Measurements from ENCODE around the gene HBG2. TPM values are rescaled to one million over a fixed set of nuclear protein-coding genes. Genes with fewer than 3 reads are reported as not detected.

Gene HBG2
- total and polyA plus RNA-seq, 9 of the 15 experiments (the other 6 are each of a cell fraction or from before 2014, with no cell fraction given), result 1,626 to 58,619 (median 10,515) TPM

DNA sequence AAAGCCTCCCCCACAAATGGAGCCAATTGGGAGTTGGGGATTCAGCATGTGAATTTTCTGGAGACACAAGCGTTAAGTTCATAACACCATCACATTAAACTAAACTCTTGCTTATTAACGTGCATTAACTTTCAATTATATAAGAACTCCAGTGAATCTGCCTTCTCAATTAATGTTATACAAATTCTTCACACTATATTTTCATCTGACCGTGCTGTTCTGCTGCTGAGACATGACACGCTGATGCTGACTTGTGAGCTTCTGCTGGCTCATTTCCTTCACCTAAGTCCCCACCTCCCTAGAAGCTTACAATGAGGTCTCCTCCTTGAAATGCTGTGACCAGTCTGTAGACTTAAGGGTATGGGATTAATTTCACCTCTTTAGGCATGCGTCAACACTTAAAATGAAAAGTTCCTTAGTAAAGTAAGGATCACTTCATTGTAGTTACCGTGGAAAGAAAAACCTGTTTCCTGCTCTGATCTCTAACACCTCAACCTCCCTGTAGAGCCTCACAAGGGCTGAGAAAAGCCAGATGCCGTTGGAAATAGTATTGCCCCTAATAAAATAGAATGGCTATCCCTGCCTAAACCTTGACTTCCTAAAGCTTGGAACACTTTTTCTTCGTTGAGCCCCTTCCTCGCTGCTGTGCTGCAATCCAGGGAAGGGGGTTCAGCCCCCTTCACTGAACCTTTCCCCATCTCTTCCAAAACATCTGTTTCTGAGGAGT is 2.2 kb downstream of the HBG2 start:
- Histone ChIP-seq H3K4me3 (peak overlapping the region; percentile 58), H3K36me3 (ENCODE audit: control insufficient read depth, insufficient read depth, low read length) (peaks cover 27% of the 10 kb centered on the region), H3K9me3 (replicated peaks; ENCODE audit: control insufficient read depth, insufficient read depth, low read depth, low read length) (no peaks in the 10 kb centered on the region), H3K4me1 (replicated peaks in 1 of 2; ENCODE audit: control insufficient read depth in 2 of 2, insufficient read depth in 2 of 2, low read length in 2 of 2) (peaks cover 11 to 20% of the 10 kb centered on the region in 2 experiments), H3K4me2 (ENCODE audit: insufficient read depth, low read length) (peak overlapping the region; percentile 94), H3K27me3 (ENCODE audit: control insufficient read depth in 2 of 2, insufficient read depth in 2 of 2, low read length in 2 of 2) (no peaks in the 10 kb centered on the region), H3K27ac (ENCODE audit: extremely low read depth, low read depth, low read length) (peak overlapping the region; percentile 73), H4K20me1 (replicated peaks; ENCODE audit: control insufficient read depth, insufficient read depth, low read length) (peaks cover 4% of the 10 kb centered on the region; the same call in 1 of the 2 replicates), H2AFZ (ENCODE audit: low read depth, low read length) (no peak overlapping the region; the same call in 1 of the 2 replicates), H3K9ac (ENCODE audit: insufficient read depth in 1 of 2, low read depth in 2 of 2, low read length in 2 of 2) (peak overlapping the region; percentile 70 to 86), H3K79me2 (ENCODE audit: control insufficient read depth, insufficient read depth, low read length) (peaks cover 79% of the 10 kb centered on the region), H3K9me1 (ENCODE audit: control insufficient read depth, insufficient read depth, low read length) (no peaks in the 10 kb centered on the region)
- no TSS peak for BruUV-seq (replicated peaks)
- ATAC-seq (0 out of 3 replicates have a peak, but pooled peaks have one; percentile 4), FAIRE-seq (no peak), DNase-seq (ENCODE audit: extremely low read depth in 1 of 4, low spot score in 3 of 4) (peak in 3 of 4 experiments; percentile 46 to 72 (median 59))
- POLR2A ChIA-PET, result interaction anchor here (0.6 to 6.9 kb wide), 7 partner anchors 10 to 1569 kb away, joined by 3 to 30 read pairs (median 6); partner anchors contain the start of gene HBE1
- WGBS (ENCODE audit: insufficient coverage, low coverage, missing lambda C conversion rate), result 4% methylated on average over 9 of the region's 9 CpGs
- CTCF ChIA-PET (ENCODE audit: low intra/inter-chr PET ratio), result no interaction called here
- in situ Hi-C loops (cut with MboI), result no loop called here
- intact Hi-C loops (cut with micrococcal nuclease), result loop anchor here (2.0 kb wide), 1 partner anchor 36 kb away; no protein-coding TSS in a partner anchor
- TF ChIP-seq SUPT5H (IDR thresholded peaks at IDR 0.05), result peak; percentile 32; the same call in 1 of the 2 replicates
- 0 out of 4 replicates have a peak, but pooled peaks of 1 of the 2 experiments have one; percentile 24 for TF ChIP-seq NRF1 (conservative IDR thresholded peaks at IDR 0.05 in 1 of 2, IDR thresholded peaks at IDR 0.05 in 1 of 2)
- TF ChIP-seq MYC (IDR thresholded peaks at IDR 0.05; ENCODE audit: low read depth, low read length), result peak; percentile 34; the same call in 1 of the 2 replicates
- no peak; the same call in 1 of the 2 replicates for TF ChIP-seq MYC (CRISPR knock-in tag; IDR thresholded peaks at IDR 0.05; ENCODE audit: borderline replicate concordance, low read depth)
- peak; percentile 53; the same call in 1 of the 2 replicates for TF ChIP-seq ELF2 (CRISPR knock-in tag; IDR thresholded peaks at IDR 0.05)
- TF ChIP-seq, protein P1, sequence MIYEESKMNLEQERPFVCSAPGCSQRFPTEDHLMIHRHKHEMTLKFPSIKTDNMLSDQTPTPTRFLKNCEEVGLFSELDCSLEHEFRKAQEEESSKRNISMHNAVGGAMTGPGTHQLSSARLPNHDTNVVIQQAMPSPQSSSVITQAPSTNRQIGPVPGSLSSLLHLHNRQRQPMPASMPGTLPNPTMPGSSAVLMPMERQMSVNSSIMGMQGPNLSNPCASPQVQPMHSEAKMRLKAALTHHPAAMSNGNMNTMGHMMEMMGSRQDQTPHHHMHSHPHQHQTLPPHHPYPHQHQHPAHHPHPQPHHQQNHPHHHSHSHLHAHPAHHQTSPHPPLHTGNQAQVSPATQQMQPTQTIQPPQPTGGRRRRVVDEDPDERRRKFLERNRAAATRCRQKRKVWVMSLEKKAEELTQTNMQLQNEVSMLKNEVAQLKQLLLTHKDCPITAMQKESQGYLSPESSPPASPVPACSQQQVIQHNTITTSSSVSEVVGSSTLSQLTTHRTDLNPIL (CRISPR knock-in tag; IDR thresholded peaks at IDR 0.05), result 0 out of 2 replicates have a peak, but pooled peaks have one; percentile 24
- peak; percentile 23; the same call in 1 of the 2 replicates for TF ChIP-seq ZNF436 (CRISPR knock-in tag; IDR thresholded peaks at IDR 0.05)
- no peak for TF ChIP-seq OTX1 (CRISPR knock-in tag; IDR thresholded peaks at IDR 0.05)
- no peak for TF ChIP-seq HES1 (IDR thresholded peaks at IDR 0.05; ENCODE audit: low read depth)
- peak; percentile 7 for TF ChIP-seq ATF4 (CRISPR knock-in tag; IDR thresholded peaks at IDR 0.05)
- TF ChIP-seq MAFF (IDR thresholded peaks at IDR 0.05; ENCODE audit: low read length), result peak; percentile 14; the same call in 1 of the 2 replicates
- TF ChIP-seq PRPF4 (IDR thresholded peaks at IDR 0.05; ENCODE audit: insufficient read depth, low read depth, low read length, poor library complexity, severe bottlenecking), result no peak
- 0 out of 4 replicates have a peak, but pooled peaks of 1 of the 2 experiments have one; percentile 25 for TF ChIP-seq MAZ (CRISPR knock-in tag; conservative IDR thresholded peaks at IDR 0.05 in 1 of 2, IDR thresholded peaks at IDR 0.05 in 1 of 2)
- TF ChIP-seq PCBP1 (IDR thresholded peaks at IDR 0.05; ENCODE audit: low read depth, low read length, poor library complexity, severe bottlenecking), result no peak
- TF ChIP-seq POLR2AphosphoS2 (IDR thresholded peaks at IDR 0.05; ENCODE audit: low read length), result peak; percentile 96
- no peak for TF ChIP-seq SP1 (CRISPR knock-in tag; IDR thresholded peaks at IDR 0.05)
- TF ChIP-seq MBD2 (IDR thresholded peaks at IDR 0.05; ENCODE audit: borderline replicate concordance, low read depth), result 0 out of 2 replicates have a peak, but pooled peaks have one; percentile 20
- peak; percentile 71 for TF ChIP-seq KDM5B (IDR thresholded peaks at IDR 0.05; ENCODE audit: insufficient replicate concordance, low read depth, low read length)
- no peak for TF ChIP-seq HNRNPK (IDR thresholded peaks at IDR 0.05; ENCODE audit: low read depth, low read length, poor library complexity, severe bottlenecking)
